Retina (tissue), 1 donor: ENCODE data around the gene NOL4L.

Experiments
- DNase-seq: peaks from one replicate; pipeline ENCODE4 v3.0.0-alpha.2; 2016

NOL4L gene

DNA sequence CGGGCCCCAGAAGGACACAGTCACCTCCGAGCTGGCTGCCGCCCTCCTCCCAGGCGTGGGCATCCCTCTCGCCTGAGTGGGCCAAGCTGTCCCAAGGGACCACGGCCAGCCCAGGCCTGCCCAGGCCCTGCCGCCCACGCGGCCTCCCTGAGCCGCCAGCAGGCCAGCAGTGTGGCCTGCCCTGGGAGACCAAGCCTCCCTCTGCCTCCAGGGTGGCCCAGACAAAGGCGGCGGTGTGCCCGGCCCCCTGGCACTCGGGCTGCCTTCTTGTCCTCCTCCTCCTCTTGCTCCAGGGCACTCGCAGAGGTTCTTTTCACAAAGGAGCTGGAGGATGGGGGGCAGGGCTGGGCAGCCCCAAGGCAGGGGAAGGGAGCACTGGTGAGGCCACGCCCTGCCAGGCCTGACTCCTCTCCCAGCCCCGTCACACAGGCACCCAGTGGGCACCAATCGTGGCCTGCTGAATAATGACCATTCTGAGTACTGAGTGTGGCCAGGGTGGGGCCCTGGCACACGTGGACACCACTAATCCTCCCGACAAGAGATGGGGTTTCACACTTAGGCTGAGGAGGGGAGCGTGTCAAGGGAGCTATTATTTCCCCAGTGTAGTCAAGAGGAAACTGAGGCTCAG lies 25.3 kb downstream of the NOL4L start:
- peak; percentile 63 for DNase-seq

DNA sequence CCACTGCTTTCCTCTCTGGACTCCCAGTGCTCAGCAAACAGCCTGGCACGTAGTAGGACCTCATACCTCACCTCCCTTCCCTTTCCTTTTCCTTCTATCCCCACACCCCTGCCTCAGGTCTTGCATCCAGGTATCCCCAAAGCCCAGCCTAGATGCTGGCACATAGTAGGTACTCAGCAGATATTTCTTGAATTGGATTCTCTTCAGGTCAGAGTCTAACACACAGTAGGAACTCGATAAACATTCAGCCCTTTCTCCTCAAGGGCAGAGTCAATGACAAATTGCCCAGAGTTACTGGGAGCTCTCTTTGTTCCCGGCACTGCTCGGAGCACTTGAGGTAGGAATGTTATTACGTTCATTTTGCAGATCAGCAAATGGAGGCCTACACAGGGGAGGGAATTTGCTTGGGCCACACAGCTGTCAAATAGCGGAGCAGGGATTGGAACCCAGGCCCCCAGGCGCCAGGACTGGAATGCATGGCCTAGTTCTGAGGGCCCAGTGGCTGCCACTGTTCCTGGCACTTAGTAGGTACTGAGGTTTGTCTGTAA lies 25.9 kb downstream of the NOL4L start:
- DNase-seq = no peak

DNA sequence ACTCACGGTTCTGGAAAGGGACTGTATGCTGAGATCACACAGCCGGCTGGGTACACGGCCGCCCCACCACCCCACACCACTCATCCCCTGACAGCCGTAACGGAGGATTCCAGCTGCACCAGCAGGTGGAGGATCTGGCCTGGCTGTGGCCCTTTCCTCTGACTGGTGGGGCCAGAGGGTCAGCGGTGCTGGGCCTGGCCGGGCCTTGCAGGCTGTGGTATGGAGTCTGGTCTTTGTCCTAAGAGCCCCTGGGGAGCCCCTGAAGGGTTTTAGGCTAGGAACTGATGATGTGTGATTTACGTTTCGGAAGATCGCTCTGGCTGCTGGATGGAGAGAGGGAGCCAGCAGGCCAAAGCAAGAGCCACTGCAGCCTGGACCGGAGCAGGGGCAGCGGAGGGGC lies 26.6 kb downstream of the NOL4L start:
- peak; percentile 52 for DNase-seq

DNA sequence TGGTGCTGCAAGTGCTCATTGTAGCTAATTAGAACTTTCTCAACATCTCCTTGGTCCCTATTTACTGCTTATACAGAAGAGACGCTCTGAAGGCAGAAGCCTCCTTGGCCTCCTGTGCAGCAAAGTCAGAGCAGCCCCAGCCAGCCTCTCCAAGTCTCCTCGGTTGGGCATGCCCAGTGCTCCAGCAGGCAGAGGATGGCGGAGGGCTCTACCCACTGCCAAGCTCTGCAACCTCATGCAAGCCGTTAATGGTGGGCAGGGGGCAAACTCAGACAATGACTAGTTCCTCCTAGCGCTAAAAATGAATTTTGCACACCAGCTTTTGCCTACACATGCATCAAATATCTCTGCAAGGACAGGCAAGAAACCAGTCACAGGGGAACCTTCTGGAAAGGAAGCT lies 27.8 kb downstream of the NOL4L start:
- DNase-seq = no peak

DNA sequence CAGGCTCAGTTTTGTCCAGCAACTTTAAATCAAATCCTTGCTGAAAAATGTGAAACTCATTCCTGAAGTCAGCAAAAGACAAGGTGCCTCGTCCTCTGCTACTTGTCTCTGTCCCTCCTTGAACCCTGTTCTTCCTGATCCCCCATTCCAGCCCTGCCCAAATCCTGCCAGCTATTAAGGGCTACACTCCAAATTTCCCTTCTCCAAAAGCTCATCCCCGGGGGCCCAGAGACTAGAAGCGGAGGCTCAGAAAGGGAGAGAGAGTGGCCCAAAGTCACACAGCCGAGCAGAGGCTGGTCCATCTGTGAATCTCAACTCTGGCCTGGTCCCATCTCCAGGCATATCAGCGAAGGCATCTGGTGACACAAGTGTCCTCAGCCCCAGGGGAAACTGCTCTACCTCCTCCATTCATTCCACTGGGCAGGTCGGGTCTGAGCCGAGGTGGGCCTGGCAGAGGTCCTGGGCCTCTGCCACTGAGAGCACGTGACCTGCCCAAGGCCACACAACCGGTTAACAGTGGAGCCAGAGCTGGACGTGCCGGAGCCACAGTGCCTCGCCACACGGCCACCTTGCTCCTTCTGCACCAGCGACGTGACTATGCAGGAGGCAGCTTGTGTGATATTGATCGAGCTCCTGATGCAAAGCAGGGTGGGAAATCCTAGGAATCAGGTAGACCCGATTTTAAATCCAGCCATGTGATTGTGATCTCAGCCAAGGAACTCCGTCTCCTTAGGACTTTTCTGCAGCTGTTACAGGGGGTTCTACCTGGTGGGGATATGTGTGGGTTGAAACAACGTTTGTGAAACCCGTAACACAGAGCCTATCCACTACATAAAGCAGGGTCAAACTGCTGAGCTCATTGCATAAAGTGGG lies 28.6 kb downstream of the NOL4L start:
- DNase-seq = no peak

DNA sequence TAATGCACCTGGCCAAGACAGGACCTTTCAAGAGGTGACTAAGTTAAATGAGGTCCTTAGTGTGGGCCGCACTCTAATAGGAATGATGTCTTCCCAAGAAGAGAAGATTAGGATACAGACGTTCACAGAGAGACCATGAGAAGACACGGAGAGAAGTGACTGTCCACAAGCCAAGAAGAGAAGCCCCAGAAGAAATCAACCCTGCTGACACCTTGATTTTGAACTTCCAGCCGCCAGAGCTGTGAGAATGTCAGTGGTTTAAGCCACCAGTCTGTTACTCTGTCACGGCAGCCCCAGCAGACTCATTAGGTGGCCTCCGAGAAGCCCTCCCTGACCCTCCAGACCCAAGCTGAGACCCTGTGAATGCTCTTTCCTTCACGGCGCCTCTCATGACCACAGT lies 29.5 kb downstream of the NOL4L start:
- DNase-seq = no peak

DNA sequence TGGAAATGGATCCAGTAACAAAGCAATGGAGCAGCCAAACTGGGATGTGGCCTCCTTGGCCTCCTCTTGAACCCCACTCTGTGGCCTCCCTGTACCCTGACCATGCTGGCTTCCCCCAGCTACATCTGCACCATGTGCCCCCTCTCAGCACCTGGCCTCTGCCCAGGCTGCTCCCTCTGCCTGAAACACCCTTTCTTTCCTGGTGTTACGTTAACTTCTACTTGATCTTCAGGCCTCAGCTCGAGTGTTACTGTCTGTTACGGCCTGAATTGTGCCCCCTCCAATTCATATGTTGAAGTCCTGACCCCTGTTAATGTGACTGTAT lies 30.2 kb downstream of the NOL4L start:
- DNase-seq = no peak

DNA sequence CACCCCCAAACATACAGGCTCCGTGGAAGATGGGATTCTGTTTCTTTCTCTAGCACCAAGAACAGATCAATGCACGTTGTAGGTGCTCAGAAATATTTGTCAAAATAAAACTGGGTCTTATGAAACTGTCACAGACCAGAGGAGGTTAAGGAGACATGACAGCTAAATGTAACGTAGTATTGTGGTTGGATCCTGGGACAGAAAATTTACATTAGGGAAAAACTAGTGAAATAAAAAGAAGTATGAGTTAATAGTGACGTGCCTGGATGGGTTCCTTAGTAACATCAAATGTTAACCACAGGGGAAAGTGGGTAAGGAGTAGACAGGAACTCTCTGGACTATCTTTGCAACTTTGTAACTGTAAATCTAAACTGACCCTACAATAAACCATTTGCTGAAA lies 31.5 kb downstream of the NOL4L start:
- DNase-seq = no peak

DNA sequence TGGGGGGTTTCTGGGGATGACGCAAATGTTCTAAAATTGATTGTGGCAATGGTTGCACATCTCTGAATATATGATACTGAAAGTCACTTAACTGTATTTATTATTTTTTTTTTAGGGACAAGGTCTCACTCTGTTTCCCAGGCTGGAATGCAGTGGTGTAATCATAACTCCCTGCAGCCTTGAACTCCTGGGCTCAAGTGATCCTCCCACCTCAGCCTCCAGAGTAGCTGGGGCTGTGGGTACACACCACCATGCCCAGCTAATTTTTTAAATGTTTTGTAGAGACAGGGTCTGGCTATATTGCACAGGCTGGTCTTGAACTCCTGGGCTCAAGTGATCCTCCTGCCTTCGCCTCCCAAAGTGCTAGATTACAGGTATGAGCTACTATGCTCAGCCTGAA lies 33.4 kb downstream of the NOL4L start:
- no peak for DNase-seq

DNA sequence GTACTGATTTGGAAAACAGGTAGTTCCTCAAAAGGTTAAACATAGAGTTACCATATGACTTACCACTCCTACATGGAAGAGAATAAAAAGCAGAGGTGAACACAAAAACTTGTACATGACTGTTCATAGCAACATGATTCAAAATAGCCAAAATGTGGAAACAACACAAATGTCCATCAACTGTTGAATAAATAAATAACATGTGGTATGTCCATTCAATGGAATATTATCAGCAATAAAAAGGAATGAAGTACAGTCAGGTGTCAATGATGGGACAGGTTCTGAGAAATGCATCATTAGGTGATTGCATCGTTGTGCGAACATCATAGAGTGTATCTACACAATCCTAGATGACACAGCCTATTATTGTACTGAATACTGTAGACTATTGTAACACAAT lies 35.3 kb downstream of the NOL4L start:
- DNase-seq = no peak

DNA sequence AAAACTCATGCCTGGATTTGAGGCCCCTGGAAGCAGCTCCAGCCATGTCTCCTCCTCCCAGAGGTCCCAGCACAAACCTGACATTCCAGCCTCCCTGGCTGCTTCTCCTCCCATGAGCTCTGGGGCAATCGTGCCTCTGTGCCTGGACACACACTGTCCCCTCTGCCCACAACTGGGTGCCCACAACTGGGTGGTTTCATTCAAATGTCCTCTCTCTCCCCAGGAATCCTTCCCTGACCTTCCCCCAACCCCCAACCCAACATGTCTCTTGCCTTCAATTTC lies 37.4 kb downstream of the NOL4L start:
- DNase-seq = no peak

DNA sequence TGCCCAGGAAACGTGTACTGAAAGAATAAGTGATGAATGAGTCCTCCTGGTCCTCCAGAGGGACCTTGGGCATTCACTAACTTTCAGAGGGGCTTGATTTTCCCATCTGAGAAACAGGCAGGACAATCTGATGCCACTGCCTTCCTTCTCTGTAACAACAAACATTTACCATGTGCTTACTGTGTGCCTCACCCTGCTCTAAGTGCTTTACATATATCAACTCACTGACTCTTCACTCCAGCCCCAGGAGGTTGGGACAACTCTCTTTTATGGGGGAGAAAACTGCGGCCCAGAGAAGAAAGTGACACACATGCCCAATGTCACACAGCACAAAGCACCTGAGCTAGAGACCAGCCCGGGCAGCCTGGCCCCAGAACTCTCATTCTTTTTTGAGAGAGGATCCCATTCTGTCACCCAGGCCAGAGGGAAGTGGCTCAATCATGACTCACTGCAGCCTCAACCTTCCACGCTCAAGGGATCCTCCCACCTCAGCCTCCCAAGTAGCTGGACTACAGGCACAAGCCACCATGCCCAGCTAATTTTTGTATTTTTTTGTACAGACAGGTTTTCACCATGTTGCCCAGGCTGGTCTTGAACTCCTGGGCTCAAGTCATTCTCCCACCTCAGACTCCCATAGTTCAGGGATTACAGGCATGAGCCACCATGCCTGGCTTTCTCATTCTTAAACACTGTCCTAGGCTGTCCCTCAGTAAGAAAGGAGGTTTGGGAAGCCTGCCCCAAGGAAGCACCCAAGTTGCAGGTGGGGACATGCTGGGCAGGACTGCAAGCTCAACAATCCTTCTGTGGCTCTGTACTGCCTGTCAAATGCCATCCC lies 38.0 kb downstream of the NOL4L start:
- no peak for DNase-seq

DNA sequence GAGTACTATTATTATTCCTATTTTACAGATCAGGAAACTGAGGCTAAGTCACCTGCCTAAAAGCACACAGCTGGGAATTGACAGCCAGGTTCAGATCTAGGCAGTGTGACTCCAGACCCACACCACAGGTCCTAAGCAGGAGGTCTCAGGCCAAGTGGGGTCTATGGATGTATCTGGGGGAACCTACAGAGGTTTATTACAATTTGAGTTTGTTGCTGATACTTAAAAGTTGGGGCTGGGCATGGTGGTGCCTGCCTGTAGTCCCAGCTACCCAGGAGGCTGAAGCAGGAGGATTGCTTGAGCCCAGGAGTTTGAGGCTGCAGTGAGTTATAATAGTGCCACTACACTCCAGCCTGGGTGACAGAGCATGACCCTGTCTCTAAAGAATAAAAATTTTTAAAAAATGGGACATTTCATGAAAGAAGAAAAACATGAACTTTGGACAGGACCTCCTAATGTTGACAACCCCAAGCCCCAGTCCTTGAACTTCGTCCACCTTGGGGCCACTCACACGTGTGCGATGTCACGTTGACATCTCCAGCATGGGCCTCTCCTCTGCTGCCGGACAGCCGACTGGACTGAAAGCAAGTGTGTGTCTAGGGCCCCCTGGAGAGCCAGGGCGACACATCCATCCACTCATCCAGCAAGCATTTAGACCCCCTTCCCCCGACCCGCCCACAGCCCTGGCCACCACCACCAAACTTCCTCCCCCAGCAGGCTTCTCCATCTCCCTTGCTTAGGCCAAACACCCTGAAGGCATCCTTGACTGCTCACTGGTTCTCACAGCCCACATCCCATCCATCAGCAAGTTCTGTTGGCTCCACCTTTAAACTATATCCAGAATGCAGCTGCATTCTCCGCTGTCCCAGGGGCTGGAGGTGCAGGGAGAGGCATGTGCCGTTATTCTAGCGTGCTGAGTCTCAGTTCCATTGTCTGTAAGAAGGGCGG lies 40.0 kb downstream of the NOL4L start:
- no peak for DNase-seq

DNA sequence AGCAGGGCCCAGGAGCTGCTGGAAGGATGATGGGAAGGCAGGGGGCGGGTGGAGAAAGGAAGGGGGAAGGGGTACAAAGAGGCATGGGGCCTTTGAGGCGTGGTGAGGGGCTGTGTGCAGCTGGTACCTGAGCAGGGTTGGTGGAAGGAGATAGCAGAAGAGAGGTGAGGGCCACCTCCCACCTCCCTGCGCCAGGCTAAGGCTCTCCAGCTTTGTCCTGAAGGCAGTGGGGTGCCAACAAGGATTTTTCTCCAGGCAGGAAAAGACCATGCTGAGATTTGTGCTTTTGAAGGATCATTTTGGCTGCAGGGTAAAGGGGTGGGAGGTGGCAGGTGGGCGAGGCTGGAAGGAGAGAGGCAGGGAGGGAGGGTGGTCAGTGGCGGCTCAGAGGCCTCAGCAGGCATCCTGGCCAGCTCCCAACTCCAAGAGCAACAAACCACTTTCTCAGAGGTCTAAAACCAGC lies 40.8 kb downstream of the NOL4L start:
- no peak for DNase-seq

DNA sequence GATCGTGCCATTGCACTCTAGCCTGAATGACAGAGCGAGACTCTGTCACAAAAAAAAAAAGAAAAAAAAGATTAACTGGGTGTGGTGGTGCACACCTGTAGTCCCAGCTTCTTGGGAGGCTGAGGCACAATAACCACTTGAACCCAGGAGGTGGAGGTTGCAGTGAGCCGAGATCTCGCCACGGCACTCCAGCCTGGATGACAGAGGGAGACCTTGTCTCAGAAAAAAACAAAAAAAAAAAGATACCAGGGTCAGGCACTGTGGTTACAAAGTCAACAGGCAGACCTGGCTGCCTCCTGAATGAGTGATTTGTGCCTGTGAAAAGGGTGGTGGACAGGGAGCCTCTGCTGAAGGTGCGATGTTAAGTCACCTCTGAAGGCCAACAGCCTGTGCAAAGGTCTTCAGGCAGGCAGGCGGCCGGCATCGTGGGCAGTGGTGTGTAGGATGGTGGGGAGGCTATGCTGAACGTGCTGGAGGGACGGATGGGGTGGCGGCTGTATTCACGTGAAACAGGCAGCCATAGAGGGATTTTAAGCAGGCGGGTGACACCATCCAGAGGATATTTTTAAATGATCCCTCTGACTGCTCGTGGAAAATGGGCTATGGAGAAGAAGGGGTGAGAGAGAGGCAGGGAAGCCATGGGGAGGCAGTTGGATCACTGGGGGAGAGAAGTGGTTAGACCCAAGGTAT lies 41.4 kb downstream of the NOL4L start:
- DNase-seq = no peak

DNA sequence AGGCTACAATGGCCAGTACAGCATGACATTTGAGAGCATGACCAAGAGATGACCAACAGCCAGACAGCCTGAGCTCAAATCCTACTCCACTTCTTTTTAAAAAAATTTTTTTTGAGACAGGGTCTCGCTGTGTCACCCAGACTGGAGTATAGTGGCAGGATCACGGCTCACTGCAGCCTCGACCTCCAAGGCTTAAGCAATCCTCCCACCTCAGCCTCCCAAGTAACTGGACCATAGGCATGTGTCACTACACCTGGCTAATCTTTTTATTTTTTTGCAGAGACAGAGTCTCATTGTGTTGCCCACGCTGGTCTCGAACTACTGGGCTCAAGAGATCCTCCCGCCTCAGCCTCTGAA lies 42.9 kb downstream of the NOL4L start:
- DNase-seq = no peak

DNA sequence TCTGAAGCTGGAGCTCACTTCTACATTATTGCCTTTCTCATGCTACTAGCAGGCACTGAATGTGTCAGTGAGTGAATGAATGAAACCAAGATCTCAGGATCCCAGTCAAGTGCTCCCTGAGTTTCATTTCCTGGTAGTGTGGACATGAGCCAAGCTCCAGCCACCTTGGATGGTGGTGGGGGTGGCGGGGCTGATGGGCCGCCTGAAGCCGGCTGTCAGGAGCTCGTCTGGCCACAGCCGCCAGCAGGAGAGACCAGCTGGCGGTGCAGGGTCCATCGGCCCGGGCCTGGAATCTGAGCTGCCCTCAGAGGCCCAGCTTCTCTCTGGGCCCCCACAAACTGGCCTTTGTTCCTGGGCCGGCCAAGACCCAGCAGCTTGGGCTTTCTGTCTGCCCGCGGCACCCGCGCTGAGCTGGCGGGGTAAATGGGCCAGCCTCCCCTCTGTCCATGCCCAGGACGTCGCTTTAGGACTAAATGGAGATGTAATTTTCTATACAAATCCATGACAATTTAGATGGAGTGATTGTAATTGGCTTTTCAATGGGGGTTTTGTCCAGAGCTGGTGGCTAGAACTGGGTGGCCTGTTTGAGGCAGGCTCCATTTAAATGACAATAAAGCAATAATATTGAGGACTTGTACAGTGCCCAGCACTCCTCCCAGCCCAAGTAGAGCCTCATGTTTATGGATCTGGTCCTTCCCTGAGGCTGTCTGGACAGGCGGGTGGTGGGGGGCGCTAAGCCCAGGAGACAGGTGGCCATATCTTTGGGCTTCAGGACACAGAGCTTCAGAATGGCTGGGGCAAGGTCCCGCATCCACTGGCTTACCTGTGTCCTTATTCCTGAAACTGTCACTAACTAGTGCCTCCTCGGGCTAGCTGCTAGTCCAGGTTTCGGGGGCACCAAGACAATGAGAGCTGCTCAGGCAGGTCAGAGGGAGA lies 43.5 kb downstream of the NOL4L start:
- DNase-seq = peak; percentile 79

DNA sequence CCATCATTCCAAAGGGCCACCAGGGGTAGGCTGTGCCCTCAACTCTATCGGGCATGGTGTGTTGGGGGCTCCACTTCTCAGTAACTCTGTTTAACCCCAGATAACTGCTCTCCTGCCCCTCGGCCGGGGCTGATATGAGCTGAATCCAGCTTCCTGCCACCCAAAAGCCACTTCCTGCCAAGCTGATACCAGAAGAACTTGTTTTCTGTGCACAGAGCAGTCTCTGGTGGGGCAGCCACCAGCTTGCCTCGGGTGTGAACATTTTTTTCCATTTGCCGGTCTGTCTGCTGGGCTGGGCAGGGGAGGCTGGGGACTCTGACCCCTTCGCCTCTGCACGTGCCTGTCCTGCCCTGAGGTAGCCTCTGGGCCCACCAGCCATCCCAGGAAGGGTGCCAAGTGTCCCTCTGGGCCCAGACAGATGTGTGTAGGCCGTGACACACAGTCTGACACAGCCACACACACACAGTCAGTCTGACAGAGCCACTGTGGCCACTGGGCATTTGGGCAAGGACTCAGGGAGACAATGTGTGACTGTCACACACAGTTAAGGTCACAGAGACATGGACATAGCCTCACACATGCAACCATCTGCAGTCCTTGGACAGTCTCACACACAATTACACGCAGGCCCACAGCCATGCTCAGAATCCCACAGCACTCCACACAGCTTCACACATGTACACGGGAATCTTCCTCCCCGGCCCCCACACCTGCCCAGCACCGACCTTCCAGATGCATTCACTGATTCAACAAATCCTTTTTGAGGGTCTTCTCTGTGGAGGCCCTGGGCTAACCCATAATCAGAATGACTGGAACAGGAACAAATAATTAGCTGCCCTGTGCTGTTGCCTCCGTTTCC lies 45.1 kb downstream of the NOL4L start:
- DNase-seq = no peak

DNA sequence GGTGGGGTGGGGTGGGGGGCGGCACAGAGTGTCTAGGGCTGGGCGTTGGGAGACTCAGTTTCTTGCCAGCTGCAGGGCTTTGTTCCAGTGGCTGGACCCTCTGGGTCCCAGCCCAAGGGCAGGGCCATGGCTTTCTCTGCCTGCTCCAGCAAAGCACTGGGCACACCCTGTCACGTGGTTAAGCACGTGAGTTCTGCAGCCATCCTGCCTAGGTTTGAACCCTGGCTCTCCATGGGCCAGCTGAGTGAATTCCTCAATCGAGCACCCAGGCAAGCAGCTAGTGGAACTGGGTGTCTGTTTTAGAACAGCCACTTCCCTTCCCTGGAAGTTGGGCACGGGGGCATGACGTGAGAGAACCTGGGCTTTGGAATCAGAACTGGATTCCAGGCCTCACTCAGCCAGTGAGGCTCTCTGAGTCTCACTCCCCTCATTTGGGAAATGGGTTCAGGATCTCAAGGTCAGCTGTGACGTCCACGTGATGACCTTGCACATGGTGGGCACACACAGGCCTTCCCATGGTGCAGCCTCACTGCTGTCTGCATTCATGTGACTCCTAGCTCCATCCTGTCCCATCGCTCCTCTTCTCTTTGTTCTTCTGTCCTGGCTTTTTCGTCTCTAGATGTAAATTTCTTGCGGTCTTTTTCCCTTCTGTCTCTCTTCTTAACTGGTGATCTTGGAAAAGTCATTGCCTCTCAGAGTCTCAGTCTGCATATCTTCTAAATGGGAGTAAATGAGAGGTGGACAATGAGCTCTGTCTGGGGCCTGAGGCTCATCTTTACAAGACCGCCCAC lies 45.9 kb downstream of the NOL4L start:
- peak; percentile 18 for DNase-seq
